ENCODE data around the gene RNF214. TPM values are rescaled to one million over a fixed set of nuclear protein-coding genes. Genes with fewer than 3 reads are reported as not detected.

The RNF214 gene
- total and polyA plus RNA-seq, 4 donors: 17.2 to 23.8 (median 20.2) TPM

DNA sequence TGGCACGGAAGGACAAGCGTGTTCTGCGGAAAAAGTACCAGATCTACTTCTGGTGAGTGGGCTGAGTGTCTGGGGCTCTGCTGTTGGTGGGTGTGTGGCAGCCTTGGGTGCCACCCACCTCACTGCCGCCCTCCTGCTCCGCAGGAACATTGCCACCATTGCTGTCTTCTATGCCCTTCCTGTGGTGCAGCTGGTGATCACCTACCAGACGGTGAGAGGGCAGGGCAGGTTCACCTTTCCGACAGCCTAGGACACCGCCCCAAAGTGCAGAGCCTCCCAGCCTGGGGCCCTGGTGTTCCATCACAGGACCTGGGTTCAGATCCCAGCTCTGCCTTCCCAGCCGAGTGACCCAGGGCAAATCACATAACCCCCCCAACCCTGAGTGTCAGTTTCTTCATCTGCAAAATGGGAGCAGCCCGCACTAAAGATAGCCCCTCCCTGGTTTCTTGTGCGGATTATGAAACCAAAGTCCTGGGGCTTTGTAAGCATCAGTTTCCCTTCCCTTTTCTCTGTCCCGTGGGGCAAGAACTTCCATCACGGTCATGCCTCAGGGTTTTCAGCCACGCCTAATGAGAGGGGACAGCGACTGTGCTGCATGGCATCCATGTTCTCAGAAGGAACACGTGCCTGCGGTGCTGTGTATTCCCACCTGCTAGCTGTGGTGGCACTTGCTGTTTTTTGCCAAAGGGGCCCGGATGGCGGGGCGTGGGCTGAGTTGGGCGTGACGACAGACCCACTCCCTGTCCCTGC, 43.1 kb upstream of the RNF214 start:
- Histone ChIP-seq H3K27ac (ENCODE audit: low read depth, low read length) (no peak overlapping the region), H3K4me3 (ENCODE audit: low read depth, low read length) (no peak overlapping the region), H3K27me3 (ENCODE audit: control insufficient read depth, insufficient read depth, low read length) (no peaks in the 10 kb centered on the region), H3K9me3 (ENCODE audit: control insufficient read depth, insufficient read depth, low read length) (no peaks in the 10 kb centered on the region), H3K4me1 (ENCODE audit: control insufficient read depth, insufficient read depth, low read length) (no peaks in the 10 kb centered on the region), H3K36me3 (ENCODE audit: control insufficient read depth, insufficient read depth, low read length) (peaks cover 97% of the 10 kb centered on the region)
- WGBS (ENCODE audit: insufficient coverage): 94% methylated on average over 22 of the region's 22 CpGs
- no peak for DNase-seq (ENCODE audit: low read depth in 4 of 6, low spot score in 6 of 6)

DNA sequence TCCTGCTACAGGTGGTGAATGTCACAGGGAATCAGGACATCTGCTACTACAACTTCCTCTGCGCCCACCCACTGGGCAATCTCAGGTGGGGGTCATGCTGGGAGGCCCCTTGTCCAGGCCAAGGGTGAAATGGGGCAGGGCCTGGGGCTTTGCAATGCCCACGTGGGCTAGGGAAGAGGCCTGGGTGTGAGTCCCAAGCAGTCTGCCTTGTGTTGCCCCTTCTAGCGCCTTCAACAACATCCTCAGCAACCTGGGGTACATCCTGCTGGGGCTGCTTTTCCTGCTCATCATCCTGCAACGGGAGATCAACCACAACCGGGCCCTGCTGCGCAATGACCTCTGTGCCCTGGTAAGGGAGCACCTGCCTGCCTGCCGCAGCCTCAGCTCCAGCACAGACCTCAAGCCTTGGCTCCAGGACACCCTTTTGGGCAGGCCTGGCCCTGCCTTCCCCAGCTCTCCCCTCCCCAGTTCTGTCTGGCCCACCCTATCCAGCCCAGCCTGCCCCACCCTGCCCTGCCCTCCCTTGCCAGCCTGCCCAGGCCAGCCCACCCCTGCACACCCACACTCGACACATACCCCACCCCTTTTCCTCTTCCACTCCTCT, 42.4 kb upstream of the RNF214 start:
- no peak overlapping the region for H3K4me3 ChIP-seq (ENCODE audit: low read depth, low read length)
- no peaks in the 10 kb centered on the region for H3K4me1 ChIP-seq (ENCODE audit: control insufficient read depth, insufficient read depth, low read length)
- H3K36me3 ChIP-seq (ENCODE audit: control insufficient read depth, insufficient read depth, low read length): peaks cover 99% of the 10 kb centered on the region
- DNase-seq (ENCODE audit: low read depth in 4 of 6, low spot score in 6 of 6): no peak
- 85% methylated on average over 8 of the region's 8 CpGs for WGBS (ENCODE audit: insufficient coverage)
- H3K9me3 ChIP-seq (ENCODE audit: control insufficient read depth, insufficient read depth, low read length): no peaks in the 10 kb centered on the region
- no peak overlapping the region for H3K27ac ChIP-seq (ENCODE audit: low read depth, low read length)
- H3K27me3 ChIP-seq (ENCODE audit: control insufficient read depth, insufficient read depth, low read length): no peaks in the 10 kb centered on the region

- Histone ChIP-seq H3K4me3 (ENCODE audit: low read depth, low read length) (no peak overlapping the region), H3K27ac (ENCODE audit: low read depth, low read length) (no peak overlapping the region), H3K36me3 (ENCODE audit: control insufficient read depth, insufficient read depth, low read length) (peaks cover 99% of the 10 kb centered on the region), H3K27me3 (ENCODE audit: control insufficient read depth, insufficient read depth, low read length) (no peaks in the 10 kb centered on the region), H3K4me1 (ENCODE audit: control insufficient read depth, insufficient read depth, low read length) (no peaks in the 10 kb centered on the region), H3K9me3 (ENCODE audit: control insufficient read depth, insufficient read depth, low read length) (no peaks in the 10 kb centered on the region)
- 93% methylated on average over 24 of the region's 26 CpGs for WGBS (ENCODE audit: insufficient coverage)
- no peak for DNase-seq (ENCODE audit: low read depth in 4 of 6, low spot score in 6 of 6)
Measured at GRCh38 chr11:117191680-117192400, 40.6 kb upstream of the RNF214 start.

DNA sequence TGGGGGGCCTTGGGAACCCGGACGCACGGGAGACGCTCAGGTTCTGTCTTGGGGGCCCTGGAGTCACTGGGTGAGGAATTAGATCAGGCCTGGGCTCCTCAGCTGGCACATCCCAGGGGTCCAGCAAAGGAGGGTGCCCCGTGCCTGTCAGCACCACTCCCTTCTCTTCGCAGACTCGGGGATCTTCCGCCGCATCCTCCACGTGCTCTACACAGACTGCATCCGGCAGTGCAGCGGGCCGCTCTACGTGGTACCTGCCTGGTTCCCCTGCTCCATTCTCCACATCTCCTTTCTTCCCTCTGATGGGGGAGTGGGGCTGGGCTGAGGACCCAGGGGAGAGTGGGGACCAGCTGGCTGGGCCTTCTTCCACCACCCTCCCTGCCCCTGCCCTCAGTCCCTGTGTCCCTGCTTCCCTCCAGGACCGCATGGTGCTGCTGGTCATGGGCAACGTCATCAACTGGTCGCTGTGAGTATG, 40.0 kb upstream of the RNF214 start:
- Histone ChIP-seq H3K9me3 (ENCODE audit: control insufficient read depth, insufficient read depth, low read length) (no peaks in the 10 kb centered on the region), H3K27ac (ENCODE audit: low read depth, low read length) (no peak overlapping the region), H3K4me3 (ENCODE audit: low read depth, low read length) (no peak overlapping the region), H3K27me3 (ENCODE audit: control insufficient read depth, insufficient read depth, low read length) (no peaks in the 10 kb centered on the region), H3K4me1 (ENCODE audit: control insufficient read depth, insufficient read depth, low read length) (no peaks in the 10 kb centered on the region), H3K36me3 (ENCODE audit: control insufficient read depth, insufficient read depth, low read length) (peaks cover 98% of the 10 kb centered on the region)
- no peak for DNase-seq (ENCODE audit: low read depth in 4 of 6, low spot score in 6 of 6)
- 91% methylated on average over 10 of the region's 17 CpGs for WGBS (ENCODE audit: insufficient coverage)

DNA sequence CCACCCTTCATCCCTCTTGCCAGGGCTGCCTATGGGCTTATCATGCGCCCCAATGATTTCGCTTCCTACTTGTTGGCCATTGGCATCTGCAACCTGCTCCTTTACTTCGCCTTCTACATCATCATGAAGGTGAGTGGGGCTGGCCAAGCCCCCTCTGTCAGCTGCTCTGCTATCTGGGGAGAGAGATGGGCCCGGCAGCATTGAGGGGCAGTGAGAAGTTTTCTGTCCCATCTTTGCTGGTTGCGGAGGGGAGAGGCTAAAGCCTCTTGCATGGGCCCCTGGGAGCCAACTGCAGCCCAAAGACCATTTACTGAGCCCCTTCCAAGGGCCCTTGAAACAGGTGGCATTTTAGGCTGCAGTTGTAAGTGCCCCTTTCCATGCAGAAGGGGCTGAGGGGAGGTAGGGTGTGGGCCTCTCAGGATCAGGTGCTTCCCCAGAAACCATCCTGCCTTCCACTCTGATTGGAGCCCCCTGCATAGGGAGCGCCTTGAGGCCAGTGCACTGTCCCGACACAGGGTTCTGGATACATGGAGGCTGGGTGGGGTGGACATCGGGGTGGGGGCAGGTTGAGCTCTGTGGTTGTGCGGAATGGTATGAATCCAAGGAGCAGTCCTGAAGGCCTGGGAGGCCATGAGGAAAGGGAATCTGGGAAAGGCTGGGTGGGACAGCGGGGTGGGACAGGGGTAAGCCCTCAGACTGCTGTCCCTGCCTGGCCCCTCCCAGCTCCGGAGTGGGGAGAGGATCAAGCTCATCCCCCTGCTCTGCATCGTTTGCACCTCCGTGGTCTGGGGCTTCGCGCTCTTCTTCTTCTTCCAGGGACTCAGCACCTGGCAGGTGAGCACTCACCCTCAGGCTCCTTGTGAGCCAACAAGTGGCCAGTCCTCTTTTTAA, 39.1 kb upstream of the RNF214 start:
- H3K36me3 ChIP-seq (ENCODE audit: control insufficient read depth, insufficient read depth, low read length): peaks cover 94% of the 10 kb centered on the region
- WGBS (ENCODE audit: insufficient coverage): 96% methylated on average over 13 of the region's 15 CpGs
- no peak overlapping the region for H3K27ac ChIP-seq (ENCODE audit: low read depth, low read length)
- H3K4me1 ChIP-seq (ENCODE audit: control insufficient read depth, insufficient read depth, low read length): peaks cover 2% of the 10 kb centered on the region
- H3K4me3 ChIP-seq (ENCODE audit: low read depth, low read length): no peak overlapping the region
- no peaks in the 10 kb centered on the region for H3K9me3 ChIP-seq (ENCODE audit: control insufficient read depth, insufficient read depth, low read length)
- no peaks in the 10 kb centered on the region for H3K27me3 ChIP-seq (ENCODE audit: control insufficient read depth, insufficient read depth, low read length)
- no peak for DNase-seq (ENCODE audit: low read depth in 4 of 6, low spot score in 6 of 6)

GRCh38 chr11:117194267-117194666, 38.2 kb upstream of the RNF214 start:
- Histone ChIP-seq H3K9me3 (ENCODE audit: control insufficient read depth, insufficient read depth, low read length) (no peaks in the 10 kb centered on the region), H3K4me1 (ENCODE audit: control insufficient read depth, insufficient read depth, low read length) (peaks cover 10% of the 10 kb centered on the region), H3K36me3 (ENCODE audit: control insufficient read depth, insufficient read depth, low read length) (peaks cover 85% of the 10 kb centered on the region), H3K27ac (ENCODE audit: low read depth, low read length) (no peak overlapping the region), H3K4me3 (ENCODE audit: low read depth, low read length) (no peak overlapping the region), H3K27me3 (ENCODE audit: control insufficient read depth, insufficient read depth, low read length) (no peaks in the 10 kb centered on the region)
- DNase-seq (ENCODE audit: low read depth in 4 of 6, low spot score in 6 of 6): no peak
- 81% methylated on average over 4 of the region's 5 CpGs for WGBS (ENCODE audit: insufficient coverage)

DNA sequence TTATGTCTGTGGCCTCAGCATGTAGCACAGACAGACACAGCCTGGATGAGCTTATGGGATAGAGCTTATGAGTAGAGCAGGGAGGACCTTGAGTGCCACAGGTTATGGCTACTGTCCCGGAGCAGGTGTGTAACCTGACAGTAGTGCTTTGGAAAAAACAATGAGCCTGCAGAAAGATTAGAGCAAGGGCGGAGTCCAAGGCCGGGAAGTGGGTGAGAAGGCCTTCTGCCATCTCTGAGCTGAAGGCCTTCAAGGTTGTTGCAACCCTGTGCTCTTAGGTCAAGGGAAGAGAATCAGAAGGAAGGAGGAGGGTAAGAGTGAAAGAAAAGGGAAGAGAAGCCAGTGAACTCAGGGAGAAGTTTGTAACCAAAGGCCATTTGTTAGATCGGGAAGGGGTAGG, 37.2 kb upstream of the RNF214 start:
- no peaks in the 10 kb centered on the region for H3K9me3 ChIP-seq (ENCODE audit: control insufficient read depth, insufficient read depth, low read length)
- H3K27me3 ChIP-seq (ENCODE audit: control insufficient read depth, insufficient read depth, low read length): no peaks in the 10 kb centered on the region
- H3K27ac ChIP-seq (ENCODE audit: low read depth, low read length): no peak overlapping the region
- H3K4me1 ChIP-seq (ENCODE audit: control insufficient read depth, insufficient read depth, low read length): peaks cover 17% of the 10 kb centered on the region
- H3K36me3 ChIP-seq (ENCODE audit: control insufficient read depth, insufficient read depth, low read length): peaks cover 75% of the 10 kb centered on the region
- H3K4me3 ChIP-seq (ENCODE audit: low read depth, low read length): no peak overlapping the region
- 93% methylated on average over 4 of the region's 4 CpGs for WGBS (ENCODE audit: insufficient coverage)
- no peak for DNase-seq (ENCODE audit: low read depth in 4 of 6, low spot score in 6 of 6)

DNA sequence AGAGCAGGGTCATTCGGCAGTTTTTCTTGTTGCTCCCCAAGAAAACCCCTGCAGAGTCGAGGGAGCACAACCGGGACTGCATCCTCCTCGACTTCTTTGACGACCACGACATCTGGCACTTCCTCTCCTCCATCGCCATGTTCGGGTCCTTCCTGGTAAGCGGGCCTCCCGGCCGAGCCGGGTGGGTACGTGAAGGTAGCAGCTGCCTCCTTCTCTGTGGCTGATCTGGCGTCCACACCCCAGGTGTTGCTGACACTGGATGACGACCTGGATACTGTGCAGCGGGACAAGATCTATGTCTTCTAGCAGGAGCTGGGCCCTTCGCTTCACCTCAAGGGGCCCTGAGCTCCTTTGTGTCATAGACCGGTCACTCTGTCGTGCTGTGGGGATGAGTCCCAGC, 36.7 kb upstream of the RNF214 start:
- WGBS (ENCODE audit: insufficient coverage): 91% methylated on average over 19 of the region's 19 CpGs
- no peak for DNase-seq (ENCODE audit: low read depth in 4 of 6, low spot score in 6 of 6)
- Histone ChIP-seq H3K4me1 (ENCODE audit: control insufficient read depth, insufficient read depth, low read length) (peaks cover 17% of the 10 kb centered on the region), H3K9me3 (ENCODE audit: control insufficient read depth, insufficient read depth, low read length) (no peaks in the 10 kb centered on the region), H3K4me3 (ENCODE audit: low read depth, low read length) (no peak overlapping the region), H3K27me3 (ENCODE audit: control insufficient read depth, insufficient read depth, low read length) (no peaks in the 10 kb centered on the region), H3K36me3 (ENCODE audit: control insufficient read depth, insufficient read depth, low read length) (peaks cover 70% of the 10 kb centered on the region), H3K27ac (ENCODE audit: low read depth, low read length) (no peak overlapping the region)

DNA sequence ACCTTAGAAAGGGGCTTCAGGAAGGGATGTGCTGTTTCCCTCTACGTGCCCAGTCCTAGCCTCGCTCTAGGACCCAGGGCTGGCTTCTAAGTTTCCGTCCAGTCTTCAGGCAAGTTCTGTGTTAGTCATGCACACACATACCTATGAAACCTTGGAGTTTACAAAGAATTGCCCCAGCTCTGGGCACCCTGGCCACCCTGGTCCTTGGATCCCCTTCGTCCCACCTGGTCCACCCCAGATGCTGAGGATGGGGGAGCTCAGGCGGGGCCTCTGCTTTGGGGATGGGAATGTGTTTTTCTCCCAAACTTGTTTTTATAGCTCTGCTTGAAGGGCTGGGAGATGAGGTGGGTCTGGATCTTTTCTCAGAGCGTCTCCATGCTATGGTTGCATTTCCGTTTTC, 35.5 kb upstream of the RNF214 start:
- Histone ChIP-seq H3K27me3 (ENCODE audit: control insufficient read depth, insufficient read depth, low read length) (no peaks in the 10 kb centered on the region), H3K4me3 (ENCODE audit: low read depth, low read length) (no peak overlapping the region), H3K9me3 (ENCODE audit: control insufficient read depth, insufficient read depth, low read length) (no peaks in the 10 kb centered on the region), H3K27ac (ENCODE audit: low read depth, low read length) (no peak overlapping the region), H3K4me1 (ENCODE audit: control insufficient read depth, insufficient read depth, low read length) (peaks cover 24% of the 10 kb centered on the region), H3K36me3 (ENCODE audit: control insufficient read depth, insufficient read depth, low read length) (peaks cover 64% of the 10 kb centered on the region)
- DNase-seq (ENCODE audit: low read depth in 4 of 6, low spot score in 6 of 6): no peak
- WGBS (ENCODE audit: insufficient coverage): 96% methylated on average over 4 of the region's 7 CpGs
